GM12801 (cell line): ENCODE data around the gene DYNLT1.

Experiments used
- CTCF ChIP-seq: IDR thresholded peaks from one replicate; pipeline ENCODE4 v1.5.1; 2011; ENCODE audit warnings: control low read depth; ENCODE audit not compliant: insufficient read length; ENCODE audit errors: extremely low read depth

The DYNLT1 gene

GRCh38 chr6:158630938-158631616, 13.5 kb downstream of the DYNLT1 start:
- TF ChIP-seq CTCF: no peak

GRCh38 chr6:158629367-158630221, 14.9 kb downstream of the DYNLT1 start:
- TF ChIP-seq CTCF: no peak

GRCh38 chr6:158628542-158628941, 16.0 kb downstream of the DYNLT1 start:
- TF ChIP-seq CTCF: no peak

- no peak for TF ChIP-seq CTCF
These were observed 16.7 kb downstream of the DYNLT1 start for GRCh38 chr6:158627940-158628211.

- TF ChIP-seq CTCF: no peak
These were observed 17.2 kb downstream of the DYNLT1 start for GRCh38 chr6:158627168-158627939.

- TF ChIP-seq CTCF: no peak
These were observed 18.0 kb downstream of the DYNLT1 start for GRCh38 chr6:158626360-158627167.
